Liver (tissue), 9 donors: ENCODE data around the gene MIR17HG. TPM values are rescaled to one million over a fixed set of nuclear protein-coding genes. Genes with fewer than 3 reads are reported as not detected.

Experiments used
- DNase-seq: peaks from one replicate; pipeline ENCODE4 v3.0.0-alpha.2; 2017; ENCODE audit warnings: low spot score
- H3K27ac ChIP-seq, 2 donors: one replicate each; pipeline ENCODE4 v1.7.0; 2013; ENCODE audit warnings: inconsistent platforms in 2 of 2, low read length in 2 of 2, control low read depth in 1 of 2, low read depth in 1 of 2, mild to moderate bottlenecking in 1 of 2
- H3K27me3 ChIP-seq, 4 donors: one replicate each; pipeline versions ENCODE4 v1.6.1 to v1.7.0; 2013; ENCODE audit warnings: low read length in 3 of 4, inconsistent platforms in 1 of 4, mild to moderate bottlenecking in 1 of 4, moderate library complexity in 1 of 4; ENCODE audit not compliant: control insufficient read depth in 4 of 4, insufficient read depth in 4 of 4
- H3K36me3 ChIP-seq, 4 donors: one replicate each; pipeline versions ENCODE4 v1.6.1 to v1.7.0; 2013; ENCODE audit warnings: low read length in 3 of 4, mild to moderate bottlenecking in 3 of 4, low read depth in 1 of 4, moderate library complexity in 1 of 4; ENCODE audit not compliant: control insufficient read depth in 4 of 4, insufficient read depth in 3 of 4
- H3K4me1 ChIP-seq, 4 donors: one replicate each; pipeline versions ENCODE4 v1.6.1 to v1.7.0; 2013; ENCODE audit warnings: low read length in 3 of 4, mild to moderate bottlenecking in 3 of 4, moderate library complexity in 1 of 4; ENCODE audit not compliant: control insufficient read depth in 4 of 4, insufficient read depth in 4 of 4
- H3K4me3 ChIP-seq, 3 donors: one replicate each; pipeline versions ENCODE4 v1.6.1 to v1.7.0; 2013; ENCODE audit warnings: low read length in 3 of 3, control low read depth in 1 of 3, low read depth in 1 of 3, mild to moderate bottlenecking in 1 of 3
- H3K9ac ChIP-seq, 2 donors: one replicate each; pipeline ENCODE4 v1.7.0; 2013; ENCODE audit warnings: low read length in 2 of 2, mild to moderate bottlenecking in 2 of 2, moderate library complexity in 2 of 2, control low read depth in 1 of 2, low read depth in 1 of 2
- H3K9me3 ChIP-seq, 4 donors: one replicate each; pipeline versions ENCODE4 v1.6.1 to v1.7.0; 2013; ENCODE audit warnings: low read length in 3 of 4; ENCODE audit not compliant: control insufficient read depth in 4 of 4
- GABPA ChIP-seq, 2 donors: IDR thresholded peaks in 1 of 2; conservative IDR thresholded peaks in 1 of 2; 2 replicates each; pipeline ENCODE4 v1.6.1; 2016; ENCODE audit warnings: antibody characterized with exemption in 2 of 2, mild to moderate bottlenecking in 1 of 2, moderate library complexity in 1 of 2
- HNF4A ChIP-seq, 2 donors: conservative IDR thresholded peaks; 2 replicates each; pipeline ENCODE4 v1.6.1; 2016; ENCODE audit warnings: antibody characterized with exemption in 2 of 2, mild to moderate bottlenecking in 2 of 2
- HNF4G ChIP-seq: IDR thresholded peaks from 2 replicates; pipeline ENCODE4 v1.6.1; 2016; ENCODE audit warnings: antibody characterized with exemption
- JUND ChIP-seq, 2 donors: IDR thresholded peaks; 2 replicates each; pipeline ENCODE4 v1.6.1; 2016; ENCODE audit warnings: antibody characterized with exemption in 2 of 2
- NR2F2 ChIP-seq: IDR thresholded peaks from 2 replicates; pipeline ENCODE4 v1.6.1; 2016; ENCODE audit warnings: antibody characterized with exemption
- RAD21 ChIP-seq, 2 donors: IDR thresholded peaks; 2 replicates each; pipeline ENCODE4 v1.6.1; 2016; ENCODE audit warnings: antibody characterized with exemption in 2 of 2, mild to moderate bottlenecking in 2 of 2
- SP1 ChIP-seq: IDR thresholded peaks from 2 replicates; pipeline ENCODE4 v1.6.1; 2018; ENCODE audit warnings: antibody characterized with exemption, mild to moderate bottlenecking
- YY1 ChIP-seq: IDR thresholded peaks from 2 replicates; pipeline ENCODE4 v1.6.1; 2016; ENCODE audit warnings: antibody characterized with exemption, mild to moderate bottlenecking
- WGBS: extraction: QIAGEN DNeasy Blood & Tissue Kit; methylation state at CpG from one replicate; pipeline ENCODE4 v1.1.7; 2013; 5-methylcytosine and 5-hydroxymethylcytosine counted together
- polyA plus RNA-seq, 2 donors: library from polyadenylated mRNA; stranded (reverse) in 1 of 2; unstranded in 1 of 2; fragments of 200-250 nt in 1 of 2; fragments of >200 nt in 1 of 2; fragmentation: Nextera tagmentation in 1 of 2; extraction: Ambion mirVana in 1 of 2; gene quantifications; one replicate each; pipeline versions ENCODE4 v1.2.1 to v1.2.3, GENCODE V29; 2013 to 2015
- total RNA-seq, 2 donors: library from RNA; depleted of rRNA; stranded (reverse); fragments of >200 nt; gene quantifications; one replicate each; pipeline ENCODE4 v1.2.3, GENCODE V29; 2014
- TF ChIP-seq, protein P1 (sequence below): IDR thresholded peaks from 2 replicates; pipeline ENCODE4 v1.6.1; 2016; ENCODE audit warnings: antibody characterized with exemption
- TF ChIP-seq, protein P2 (sequence below): IDR thresholded peaks from 2 replicates; pipeline ENCODE4 v1.6.1; 2016; ENCODE audit warnings: antibody characterized with exemption, mild to moderate bottlenecking
- TF ChIP-seq, protein P3 (sequence below): fragments of 150-350 bp; IDR thresholded peaks from 2 replicates; pipeline ENCODE4 v1.5.1; 2017; ENCODE audit warnings: improper control_type of control experiment, low read depth, low read length; ENCODE audit not compliant: missing input control
- donor health status: healthy.
- donor health status: healthy.
- donor health status: healthy.
- donor health status: healthy.
- donor health status: healthy.

Gene MIR17HG
- total and polyA plus RNA-seq, 4 donors: 0.27 to 7.7 (median 4.4) TPM

DNA sequence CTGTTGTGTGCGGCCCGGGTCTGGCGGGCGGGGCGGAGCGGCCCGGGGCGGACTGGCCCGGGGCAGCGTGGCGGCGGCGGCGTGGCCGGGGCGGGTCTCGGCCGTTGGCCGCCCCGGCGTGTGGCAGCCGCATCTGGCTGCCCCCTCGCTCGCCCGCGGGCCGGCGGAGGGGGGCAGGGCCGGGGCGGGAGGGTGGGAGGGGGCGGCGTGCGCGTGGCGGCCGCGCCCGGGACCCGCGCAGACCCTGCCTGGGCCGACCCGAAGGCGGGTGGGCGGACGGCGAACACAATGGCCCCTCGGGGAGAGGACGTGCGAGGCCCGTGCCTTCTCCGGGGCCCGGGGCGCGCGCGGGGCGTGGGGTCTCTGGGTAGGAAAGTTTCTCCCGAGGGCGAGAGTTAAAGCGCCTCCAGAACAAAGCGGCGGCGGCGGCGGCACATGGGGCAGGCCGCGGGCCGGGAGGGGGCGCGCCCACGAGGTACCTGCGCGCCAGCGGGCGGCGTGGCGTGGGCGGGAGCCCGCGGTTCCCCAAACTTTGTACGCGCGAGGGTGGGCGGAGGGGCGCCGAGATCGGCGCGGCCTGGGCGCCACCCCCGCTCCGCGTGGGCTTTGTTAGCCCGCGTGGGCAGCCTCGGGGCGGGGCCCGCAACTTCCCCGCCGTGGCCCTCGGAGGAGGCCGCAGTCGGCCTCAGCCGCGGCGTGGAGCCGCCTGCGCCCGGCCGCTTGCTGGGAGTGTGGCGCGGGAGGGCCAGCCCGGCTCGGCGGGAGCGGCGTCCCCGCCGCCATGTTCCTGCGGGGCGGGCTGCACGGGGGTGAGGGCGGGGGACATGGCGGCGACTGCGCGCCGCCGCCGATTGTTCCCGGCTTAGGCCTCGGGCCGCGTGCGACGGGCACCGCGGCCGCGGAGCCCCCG is 764 bp downstream of the MIR17HG start:
- TF ChIP-seq, protein P1, sequence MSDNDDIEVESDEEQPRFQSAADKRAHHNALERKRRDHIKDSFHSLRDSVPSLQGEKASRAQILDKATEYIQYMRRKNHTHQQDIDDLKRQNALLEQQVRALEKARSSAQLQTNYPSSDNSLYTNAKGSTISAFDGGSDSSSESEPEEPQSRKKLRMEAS: no peak
- TF ChIP-seq YY1: peak; percentile 4
- peak; percentile 49 for DNase-seq
- peaks cover 0 to 9% (median 0%) of the 10 kb centered on the region in 4 donors for H3K27me3 ChIP-seq
- under 1% methylated on average over 141 of the region's 141 CpGs for WGBS
- peak overlapping the region; percentile 71 to 100 (median 82) for H3K4me3 ChIP-seq
- H3K4me1 ChIP-seq: peaks cover 9 to 42% (median 24%) of the 10 kb centered on the region in 4 donors
- H3K27ac ChIP-seq: peak overlapping the region; percentile 93 to 97
- H3K9me3 ChIP-seq: no peaks in the 10 kb centered on the region
- peaks cover 0 to 13% (median 3%) of the 10 kb centered on the region in 4 donors for H3K36me3 ChIP-seq
- peak overlapping the region; percentile 33 to 79 for H3K9ac ChIP-seq

DNA sequence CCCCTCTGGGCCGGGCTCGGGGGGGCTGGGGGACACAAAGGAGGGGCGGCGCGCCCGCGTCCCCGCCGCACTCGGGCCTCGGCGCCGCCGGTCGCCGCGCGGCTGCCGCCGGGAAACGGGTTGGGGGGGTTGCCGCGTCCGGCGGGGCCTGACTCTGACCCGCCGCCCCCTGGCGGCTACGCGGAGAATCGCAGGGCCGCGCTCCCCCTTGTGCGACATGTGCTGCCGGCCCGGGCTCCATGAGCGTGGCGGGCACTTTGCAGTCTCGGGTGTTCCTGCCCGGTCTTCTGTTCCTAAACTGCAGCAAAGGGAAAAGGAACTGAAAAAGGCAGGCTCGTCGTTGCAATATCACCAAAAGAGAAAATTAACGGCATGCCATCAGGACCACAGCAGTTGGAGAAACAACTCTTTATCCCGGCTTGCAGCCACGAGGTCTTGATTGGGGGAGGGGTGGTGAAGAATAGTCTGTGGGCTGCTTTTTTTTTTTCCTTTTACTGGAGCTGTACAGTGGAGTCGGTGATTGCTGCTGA is 1.5 kb downstream of the MIR17HG start:
- under 1% methylated on average over 46 of the region's 46 CpGs for WGBS
- Histone ChIP-seq H3K4me1 (peaks cover 9 to 49% (median 28%) of the 10 kb centered on the region in 4 donors), H3K36me3 (peaks cover 0 to 17% (median 3%) of the 10 kb centered on the region in 4 donors), H3K27ac (peak overlapping the region; percentile 93 to 97), H3K9ac (peak overlapping the region; percentile 52 to 88), H3K9me3 (no peaks in the 10 kb centered on the region), H3K27me3 (peaks cover 0 to 9% (median 0%) of the 10 kb centered on the region in 4 donors), H3K4me3 (peak overlapping the region; percentile 43 to 100 (median 95))
- DNase-seq: peak; percentile 92
- TF ChIP-seq JUND (IDR thresholded peaks at IDR 0.05): no peak
- TF ChIP-seq, protein P2, sequence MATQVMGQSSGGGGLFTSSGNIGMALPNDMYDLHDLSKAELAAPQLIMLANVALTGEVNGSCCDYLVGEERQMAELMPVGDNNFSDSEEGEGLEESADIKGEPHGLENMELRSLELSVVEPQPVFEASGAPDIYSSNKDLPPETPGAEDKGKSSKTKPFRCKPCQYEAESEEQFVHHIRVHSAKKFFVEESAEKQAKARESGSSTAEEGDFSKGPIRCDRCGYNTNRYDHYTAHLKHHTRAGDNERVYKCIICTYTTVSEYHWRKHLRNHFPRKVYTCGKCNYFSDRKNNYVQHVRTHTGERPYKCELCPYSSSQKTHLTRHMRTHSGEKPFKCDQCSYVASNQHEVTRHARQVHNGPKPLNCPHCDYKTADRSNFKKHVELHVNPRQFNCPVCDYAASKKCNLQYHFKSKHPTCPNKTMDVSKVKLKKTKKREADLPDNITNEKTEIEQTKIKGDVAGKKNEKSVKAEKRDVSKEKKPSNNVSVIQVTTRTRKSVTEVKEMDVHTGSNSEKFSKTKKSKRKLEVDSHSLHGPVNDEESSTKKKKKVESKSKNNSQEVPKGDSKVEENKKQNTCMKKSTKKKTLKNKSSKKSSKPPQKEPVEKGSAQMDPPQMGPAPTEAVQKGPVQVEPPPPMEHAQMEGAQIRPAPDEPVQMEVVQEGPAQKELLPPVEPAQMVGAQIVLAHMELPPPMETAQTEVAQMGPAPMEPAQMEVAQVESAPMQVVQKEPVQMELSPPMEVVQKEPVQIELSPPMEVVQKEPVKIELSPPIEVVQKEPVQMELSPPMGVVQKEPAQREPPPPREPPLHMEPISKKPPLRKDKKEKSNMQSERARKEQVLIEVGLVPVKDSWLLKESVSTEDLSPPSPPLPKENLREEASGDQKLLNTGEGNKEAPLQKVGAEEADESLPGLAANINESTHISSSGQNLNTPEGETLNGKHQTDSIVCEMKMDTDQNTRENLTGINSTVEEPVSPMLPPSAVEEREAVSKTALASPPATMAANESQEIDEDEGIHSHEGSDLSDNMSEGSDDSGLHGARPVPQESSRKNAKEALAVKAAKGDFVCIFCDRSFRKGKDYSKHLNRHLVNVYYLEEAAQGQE: peak; percentile 48
- TF ChIP-seq SP1: peak; percentile 19
- TF ChIP-seq RAD21 (IDR thresholded peaks at IDR 0.05): peak; percentile 35 to 65
- peak in 1 of 2 donors; percentile 13 for TF ChIP-seq HNF4A (conservative IDR thresholded peaks at IDR 0.05)
- no peak for TF ChIP-seq NR2F2
- TF ChIP-seq GABPA (IDR thresholded peaks at IDR 0.05 in 1 of 2, conservative IDR thresholded peaks at IDR 0.05 in 1 of 2): no peak
- TF ChIP-seq, protein P1: peak; percentile 97
- peak; percentile 78 for TF ChIP-seq YY1
- TF ChIP-seq HNF4G: no peak
- TF ChIP-seq, protein P3, sequence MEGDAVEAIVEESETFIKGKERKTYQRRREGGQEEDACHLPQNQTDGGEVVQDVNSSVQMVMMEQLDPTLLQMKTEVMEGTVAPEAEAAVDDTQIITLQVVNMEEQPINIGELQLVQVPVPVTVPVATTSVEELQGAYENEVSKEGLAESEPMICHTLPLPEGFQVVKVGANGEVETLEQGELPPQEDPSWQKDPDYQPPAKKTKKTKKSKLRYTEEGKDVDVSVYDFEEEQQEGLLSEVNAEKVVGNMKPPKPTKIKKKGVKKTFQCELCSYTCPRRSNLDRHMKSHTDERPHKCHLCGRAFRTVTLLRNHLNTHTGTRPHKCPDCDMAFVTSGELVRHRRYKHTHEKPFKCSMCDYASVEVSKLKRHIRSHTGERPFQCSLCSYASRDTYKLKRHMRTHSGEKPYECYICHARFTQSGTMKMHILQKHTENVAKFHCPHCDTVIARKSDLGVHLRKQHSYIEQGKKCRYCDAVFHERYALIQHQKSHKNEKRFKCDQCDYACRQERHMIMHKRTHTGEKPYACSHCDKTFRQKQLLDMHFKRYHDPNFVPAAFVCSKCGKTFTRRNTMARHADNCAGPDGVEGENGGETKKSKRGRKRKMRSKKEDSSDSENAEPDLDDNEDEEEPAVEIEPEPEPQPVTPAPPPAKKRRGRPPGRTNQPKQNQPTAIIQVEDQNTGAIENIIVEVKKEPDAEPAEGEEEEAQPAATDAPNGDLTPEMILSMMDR: peak; percentile 98
